HL-60/S4 treated with phorbol 12-myristate 13-acetate at 8.2 ng/mL for 4 days and 3 days (cell line): ENCODE results near the gene NUDT14.

Experiments used
- in situ Hi-C: fragments of 300-500 bp; cut with MboI; formaldehyde crosslinking; loops from 2 replicates; pipeline ENCODE4 v1.15.0; 2022; ENCODE audit warnings: low sequenced_read_pairs

NUDT14 gene

DNA sequence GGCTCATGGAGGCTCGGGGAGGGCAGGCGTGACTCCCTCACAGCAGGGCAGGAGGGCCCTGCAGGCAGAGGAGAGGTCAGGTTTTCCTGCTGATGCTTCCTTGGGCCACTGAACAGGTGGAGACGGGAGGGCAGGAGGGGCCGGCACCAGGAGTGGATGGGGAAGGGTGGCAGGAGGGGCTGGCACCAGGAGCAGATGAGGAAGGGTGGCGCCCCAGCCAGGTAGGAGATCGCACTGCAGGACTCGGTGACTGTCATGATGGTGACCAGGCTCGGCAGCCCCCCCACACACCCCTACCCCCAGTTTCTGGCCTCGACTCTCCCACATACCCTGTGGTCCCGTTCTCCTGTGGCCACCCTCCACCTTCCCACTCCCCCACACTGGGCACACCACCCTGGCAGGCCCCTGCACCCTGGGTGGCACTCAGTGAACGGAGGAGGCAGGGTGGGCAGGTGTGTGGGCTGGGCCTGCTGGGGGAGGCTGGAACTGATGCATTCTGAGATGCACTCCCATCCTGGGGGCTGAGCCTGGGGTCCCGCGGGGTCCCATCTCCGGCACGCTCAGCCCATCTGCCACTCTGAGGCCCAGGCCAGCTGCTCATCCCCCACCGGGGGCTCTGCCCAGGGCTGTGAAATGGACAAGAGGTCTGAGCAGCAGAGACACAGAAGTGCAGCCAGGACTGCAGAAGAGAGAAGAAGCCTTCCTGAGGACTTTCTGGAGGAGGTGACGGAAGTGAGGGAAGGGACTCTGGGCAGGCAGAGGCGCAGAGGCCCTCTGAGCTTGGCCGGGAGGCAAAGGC is 2.8 kb downstream of the NUDT14 start:
- in situ Hi-C loops = no loop called here

DNA sequence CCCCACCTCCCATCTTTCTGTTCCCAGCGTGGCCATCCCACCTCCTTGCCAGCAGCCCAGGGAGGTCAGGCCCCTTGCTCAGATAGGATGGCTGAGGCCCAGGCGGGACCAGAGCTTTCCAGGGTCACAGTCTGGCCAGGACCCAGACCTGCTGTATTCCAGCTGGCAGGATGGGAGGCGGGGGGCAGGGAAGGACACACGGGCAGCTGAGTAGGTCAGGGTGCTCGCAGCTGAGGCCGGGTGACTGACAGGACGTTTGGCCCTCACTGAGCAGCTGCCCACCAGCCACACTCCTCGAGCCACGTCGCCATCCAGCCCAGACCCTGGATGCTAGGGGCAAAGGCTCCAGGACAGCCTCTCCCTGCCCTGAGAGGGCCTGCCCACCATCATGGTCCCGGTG is 4.0 kb downstream of the NUDT14 start:
- in situ Hi-C loops = no loop called here

DNA sequence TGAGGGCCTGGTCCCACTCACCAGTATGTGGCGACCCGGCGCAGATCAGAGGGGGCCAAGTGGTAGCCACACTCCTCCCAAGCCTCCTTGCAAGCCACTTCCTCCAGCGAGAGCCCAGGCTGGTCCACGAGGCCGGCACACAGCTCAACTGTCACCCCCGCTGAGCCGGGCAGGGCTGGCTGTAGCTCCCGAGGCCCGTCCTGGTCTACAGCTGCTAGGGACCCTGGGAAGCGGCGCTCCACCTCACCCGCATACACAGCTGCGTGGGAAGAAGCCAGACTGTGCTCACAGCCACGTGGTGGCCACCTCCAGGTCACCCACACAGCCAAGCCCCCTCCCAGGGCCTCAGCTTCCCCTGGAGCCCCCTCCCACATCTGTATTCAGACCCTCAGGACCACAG is 4.6 kb downstream of the NUDT14 start:
- in situ Hi-C loops = no loop called here

DNA sequence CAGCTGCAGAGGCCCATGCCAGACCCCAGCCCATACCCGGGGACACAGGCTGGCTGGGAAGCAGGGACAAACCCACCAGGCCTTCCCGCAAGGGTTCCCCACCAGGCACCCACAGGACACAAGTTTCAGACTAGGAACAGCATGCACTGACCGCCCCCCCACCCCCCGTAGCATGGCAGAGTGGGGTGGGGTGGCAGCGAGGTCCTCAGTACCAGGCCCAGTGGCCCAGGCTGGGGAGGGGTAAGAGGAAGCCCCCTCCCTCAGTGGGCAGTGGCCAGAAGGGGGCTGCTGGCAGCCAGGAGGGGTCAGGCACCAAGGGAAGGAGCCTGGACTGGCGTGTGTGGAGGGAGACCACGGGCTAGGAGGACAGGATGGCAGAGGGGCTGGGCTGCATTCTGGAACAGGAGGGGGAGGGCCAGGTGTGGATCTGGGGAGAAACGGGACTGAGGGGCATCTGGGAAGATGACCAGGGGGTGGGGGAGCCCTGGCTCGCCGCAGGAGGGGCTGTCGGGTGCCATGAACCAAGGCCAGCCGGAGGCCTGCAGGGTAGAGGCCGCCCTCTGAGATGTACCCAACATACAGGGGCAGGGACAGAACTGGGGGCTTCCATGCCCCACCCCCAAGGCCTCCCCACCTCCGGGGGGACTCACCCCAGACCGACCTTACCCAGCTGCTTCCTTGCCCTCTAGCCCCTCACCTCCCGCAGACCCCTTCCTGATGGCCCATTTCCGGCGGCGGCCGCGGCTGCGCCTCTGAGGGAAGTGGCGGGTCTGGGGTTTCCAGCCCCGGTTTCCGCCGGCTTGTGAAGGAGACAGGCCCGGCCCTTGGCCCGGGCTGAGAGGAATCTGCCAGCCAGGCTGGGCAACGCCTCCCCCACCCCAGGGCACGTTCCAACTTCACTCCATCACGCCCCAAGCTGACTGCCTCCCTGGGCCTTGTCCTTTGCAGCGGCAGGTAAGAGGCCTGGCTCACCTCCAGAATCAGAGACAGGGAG is 6.9 kb downstream of the NUDT14 start:
- in situ Hi-C loops = no loop called here

DNA sequence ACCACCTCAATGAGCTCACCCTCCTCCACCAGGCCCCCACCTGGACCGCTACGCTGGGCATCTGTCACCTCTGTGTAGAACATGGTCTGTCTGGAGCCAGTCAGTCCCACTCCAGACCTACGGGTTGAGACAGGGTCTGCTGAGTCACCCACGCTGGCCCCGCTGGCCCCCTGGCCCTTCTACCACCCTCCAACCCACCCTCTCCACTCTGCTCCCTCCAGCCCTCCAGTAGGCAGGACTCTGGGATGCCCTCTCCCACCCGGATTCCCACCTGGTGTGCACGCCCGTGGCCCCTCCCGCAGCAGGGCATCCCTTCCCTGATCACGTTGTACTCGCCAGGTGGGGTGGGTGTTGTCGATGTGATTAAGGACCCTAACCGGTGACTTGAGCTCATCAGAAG is 8.0 kb downstream of the NUDT14 start:
- in situ Hi-C loops = no loop called here

DNA sequence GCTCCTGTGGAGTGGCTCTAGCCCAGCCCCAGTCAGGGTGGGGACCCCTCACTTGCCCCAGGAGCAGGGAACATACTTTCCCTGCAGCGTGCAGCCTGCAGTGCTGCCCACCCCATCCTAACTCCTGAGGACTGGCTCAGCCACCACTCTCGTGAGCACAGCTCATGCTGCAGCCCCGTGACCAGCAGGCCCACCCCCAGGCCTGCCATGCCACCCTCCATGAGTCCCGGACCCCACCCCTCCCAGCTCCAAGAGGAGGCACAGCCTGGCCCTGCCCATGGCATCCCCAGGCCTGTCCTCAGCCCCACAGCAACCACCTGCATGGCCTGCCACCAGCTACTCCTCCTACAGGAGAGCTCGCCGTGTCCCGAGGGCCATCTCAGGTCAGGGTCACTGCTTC is 8.6 kb downstream of the NUDT14 start:
- in situ Hi-C loops = no loop called here

DNA sequence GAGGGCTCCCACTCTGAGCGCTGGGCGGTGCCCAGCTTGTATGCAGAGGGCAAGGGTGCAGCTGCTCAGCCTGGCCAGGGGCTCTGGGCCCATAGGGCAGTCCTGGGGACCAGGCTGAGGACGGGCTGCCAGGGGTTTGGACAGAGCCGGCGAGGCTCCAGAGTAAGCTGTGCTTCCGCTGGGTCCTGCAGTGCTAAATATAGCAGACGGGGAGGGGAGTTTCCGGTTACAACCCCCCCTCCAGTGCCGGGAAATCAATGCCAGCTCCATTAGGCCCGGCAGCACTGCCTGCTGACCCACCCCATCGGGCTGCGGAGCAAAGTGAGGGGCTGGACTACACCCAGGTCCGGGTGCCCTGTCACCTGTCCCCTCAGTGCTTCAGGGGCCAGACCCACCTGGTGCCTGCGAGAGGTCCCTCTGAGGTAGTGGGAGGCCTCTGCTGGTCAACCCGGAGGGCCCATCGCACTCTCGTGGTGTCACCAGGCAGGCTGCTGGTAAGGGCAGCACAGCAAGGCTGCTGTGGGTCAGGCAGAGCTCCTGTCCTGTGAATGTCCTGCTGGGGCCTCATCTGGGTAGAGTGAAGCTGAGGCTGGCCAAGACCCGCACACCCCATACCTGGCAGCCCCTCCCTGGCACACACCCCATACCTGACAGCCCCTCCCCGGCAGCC is 10.0 kb downstream of the NUDT14 start:
- in situ Hi-C loops = no loop called here

DNA sequence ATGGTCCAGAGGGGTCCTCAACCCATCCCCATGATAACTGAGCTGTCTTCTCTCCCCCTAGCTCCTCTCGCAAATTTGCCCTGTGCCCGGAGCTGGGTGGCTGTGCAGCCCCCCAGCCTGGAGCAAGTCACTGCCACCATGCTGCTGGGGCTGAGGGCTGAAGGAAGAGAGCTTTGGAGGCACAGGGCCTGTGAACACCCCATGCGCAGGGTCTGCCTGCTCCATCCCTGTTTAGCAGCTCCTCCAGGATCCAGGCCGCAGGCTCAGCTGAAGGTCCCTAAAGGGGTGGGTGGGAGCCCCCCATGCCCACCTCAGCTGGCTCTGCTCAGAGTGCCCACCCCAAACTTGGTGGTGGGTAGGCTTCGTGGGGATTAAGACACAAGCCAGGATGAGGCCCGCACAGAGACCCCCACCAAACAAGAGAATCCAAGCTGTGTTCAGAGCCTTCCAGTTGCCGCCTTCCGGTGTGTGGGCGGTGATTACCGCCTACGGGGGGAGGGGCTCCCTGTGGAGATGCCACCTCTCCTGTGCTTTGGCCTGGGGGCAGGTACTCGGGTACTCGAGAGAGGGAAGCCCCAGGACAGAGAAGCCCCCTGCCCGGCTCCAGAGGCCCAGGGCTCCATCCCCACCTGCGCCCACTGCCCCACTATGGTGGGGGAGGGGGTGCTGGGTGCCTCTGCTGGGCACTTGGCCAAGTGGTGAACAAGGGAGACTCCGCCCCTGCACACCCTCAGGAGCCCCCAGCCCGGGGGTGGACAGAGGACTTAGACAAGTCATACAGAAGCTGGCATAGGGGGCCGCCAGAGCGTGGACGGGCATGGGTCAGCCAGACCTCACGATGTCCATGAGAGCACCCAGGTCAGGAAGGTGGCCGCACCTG is 11.1 kb downstream of the NUDT14 start:
- in situ Hi-C loops = no loop called here

DNA sequence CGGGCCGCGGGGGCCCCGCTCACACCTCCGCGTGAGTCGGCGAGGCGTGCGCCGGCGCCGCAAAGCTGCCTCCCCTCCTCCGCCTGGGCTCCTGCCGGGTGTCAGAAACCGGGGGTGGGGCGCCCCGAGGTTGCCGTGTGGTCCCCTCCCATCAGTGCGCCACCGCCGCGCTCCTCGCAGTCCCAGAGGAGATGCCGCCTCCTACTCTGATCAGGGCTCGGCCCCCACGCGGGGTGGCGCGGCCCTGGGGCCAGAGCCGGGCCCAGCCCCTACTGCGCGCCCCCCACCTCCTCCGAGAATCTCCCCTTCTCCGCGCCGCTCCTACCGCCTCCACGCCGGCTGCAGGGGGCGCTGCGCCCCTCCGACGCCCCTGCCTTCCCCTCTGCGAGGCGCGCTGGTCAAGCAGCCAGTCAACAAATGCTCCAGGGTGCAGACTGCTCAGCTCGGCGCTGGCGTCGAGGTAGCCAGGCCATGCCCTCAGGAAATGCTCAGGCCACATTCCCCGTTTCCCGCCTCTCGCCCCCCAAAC is 12.1 kb downstream of the NUDT14 start:
- in situ Hi-C loops = no loop called here

DNA sequence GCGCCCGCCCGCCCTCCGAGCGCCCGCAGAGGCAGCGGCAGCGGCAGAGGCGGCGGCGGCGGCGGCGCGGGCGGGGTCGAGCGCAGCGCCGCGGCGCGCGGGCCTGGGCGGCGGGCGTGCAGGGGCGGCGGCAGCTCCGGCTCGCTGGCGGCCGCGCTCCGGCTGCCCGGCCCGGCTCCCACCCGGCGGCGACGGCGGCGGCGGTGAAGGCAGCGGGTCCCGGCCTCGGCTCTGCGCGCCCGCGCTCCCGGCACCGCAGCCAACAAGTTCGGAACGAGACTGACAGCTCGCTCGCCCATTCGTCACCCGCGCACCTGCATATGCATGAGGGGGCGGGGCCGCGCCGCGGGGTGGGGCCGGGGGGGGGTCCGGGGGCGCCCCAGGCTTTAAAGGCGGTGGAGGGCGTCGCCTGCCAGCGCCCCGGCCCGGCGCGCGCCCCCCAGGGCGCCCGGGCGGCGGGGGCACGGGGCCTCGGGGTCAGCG is 12.6 kb downstream of the NUDT14 start, which contains the start of gene JAG2:
JAG2 (minus strand) TSS at position 281 of the 483 bp plus-strand sequence. CDS start 356 bp downstream, outside the sequence.
- in situ Hi-C loops = no loop called here

DNA sequence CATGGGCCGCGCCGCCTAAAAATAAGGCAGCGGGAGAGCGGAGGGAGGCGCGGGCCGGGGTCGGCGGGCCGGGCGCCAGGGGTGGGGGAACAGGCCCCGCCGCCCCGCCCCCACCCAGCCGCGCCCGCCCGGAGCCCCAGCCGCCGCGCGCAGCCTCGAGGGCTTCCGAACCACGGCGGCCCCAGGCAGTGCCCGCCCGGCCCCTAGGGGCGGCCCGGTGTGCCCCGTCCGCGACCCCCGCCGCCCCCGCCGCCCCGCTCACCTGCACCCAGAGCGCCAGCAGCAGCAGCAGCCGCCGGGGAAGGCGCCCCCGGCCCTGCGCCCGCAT is 13.1 kb downstream of the NUDT14 start:
- in situ Hi-C loops = no loop called here

DNA sequence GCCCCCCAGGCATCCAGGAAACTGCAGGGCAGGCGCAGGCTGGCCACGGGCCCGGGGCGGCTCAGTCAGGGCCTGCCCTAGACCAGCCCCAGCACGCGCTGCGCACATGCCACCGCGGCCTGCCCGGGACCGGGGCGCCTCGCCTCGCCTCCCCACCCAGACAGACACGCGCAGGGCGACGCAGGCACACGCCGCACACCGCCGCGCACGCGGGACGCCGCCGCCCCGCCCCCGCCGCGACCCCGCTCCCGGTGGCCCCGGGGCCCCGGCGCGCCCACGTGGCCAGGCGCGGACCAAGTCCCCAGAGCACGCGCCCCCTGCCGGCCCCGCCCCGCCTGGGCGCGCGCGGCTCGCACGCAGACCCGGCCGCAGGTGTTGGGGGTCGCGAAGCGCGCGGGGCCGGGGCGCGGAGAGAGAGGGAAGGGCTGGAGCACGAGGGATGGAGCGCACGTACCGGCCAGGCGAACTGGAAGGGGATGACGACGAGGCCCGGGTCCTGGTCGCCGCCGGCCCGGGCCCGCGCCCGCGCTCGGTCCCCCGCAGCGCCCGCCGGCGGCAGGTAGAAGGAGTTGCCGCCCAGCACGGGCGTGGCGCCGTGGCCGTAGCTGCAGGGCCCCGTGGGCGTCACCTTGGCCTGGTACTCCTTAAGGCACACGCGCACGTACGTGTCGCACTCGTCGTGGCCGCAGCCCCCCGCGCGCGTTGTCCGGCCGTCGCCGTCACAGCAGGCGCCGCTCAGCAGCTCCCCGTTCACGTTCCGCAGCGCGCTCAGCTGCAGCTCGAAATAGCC is 13.6 kb downstream of the NUDT14 start:
- in situ Hi-C loops = no loop called here

DNA sequence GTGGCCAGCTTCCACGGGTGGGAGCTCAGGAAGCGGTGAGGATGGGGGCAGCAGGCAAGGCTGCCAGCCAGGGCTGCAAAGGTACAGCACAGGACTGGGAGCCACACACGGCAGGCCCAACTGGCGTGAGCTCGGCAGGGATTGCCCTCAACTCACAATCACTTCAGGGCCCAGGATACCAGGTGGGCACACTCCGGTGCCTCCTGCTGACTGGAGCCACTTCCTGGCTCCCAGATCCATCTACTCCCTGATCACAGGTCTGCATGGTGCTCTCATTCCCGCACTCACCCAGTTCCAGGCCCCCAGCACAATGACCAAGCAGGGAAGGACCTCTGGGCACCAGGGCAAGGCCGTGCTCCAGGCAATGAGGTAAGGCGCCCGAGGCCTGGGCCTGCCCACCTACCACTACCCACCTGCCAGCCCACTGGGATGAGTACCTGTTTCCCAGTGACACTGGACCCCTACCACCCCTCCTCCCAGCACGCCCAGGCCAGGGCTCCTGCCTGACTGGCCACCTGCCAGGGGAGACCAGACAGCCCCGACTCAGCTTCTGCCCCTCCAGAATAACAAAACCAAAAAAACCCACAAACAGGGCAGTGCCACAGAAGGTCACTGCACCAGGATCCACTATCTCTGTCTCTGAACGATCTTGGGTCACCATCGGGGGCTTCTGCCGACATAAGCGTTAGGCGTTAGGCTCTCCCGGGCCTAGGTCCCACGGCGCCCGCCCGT is 14.4 kb downstream of the NUDT14 start:
- in situ Hi-C loops = no loop called here

DNA sequence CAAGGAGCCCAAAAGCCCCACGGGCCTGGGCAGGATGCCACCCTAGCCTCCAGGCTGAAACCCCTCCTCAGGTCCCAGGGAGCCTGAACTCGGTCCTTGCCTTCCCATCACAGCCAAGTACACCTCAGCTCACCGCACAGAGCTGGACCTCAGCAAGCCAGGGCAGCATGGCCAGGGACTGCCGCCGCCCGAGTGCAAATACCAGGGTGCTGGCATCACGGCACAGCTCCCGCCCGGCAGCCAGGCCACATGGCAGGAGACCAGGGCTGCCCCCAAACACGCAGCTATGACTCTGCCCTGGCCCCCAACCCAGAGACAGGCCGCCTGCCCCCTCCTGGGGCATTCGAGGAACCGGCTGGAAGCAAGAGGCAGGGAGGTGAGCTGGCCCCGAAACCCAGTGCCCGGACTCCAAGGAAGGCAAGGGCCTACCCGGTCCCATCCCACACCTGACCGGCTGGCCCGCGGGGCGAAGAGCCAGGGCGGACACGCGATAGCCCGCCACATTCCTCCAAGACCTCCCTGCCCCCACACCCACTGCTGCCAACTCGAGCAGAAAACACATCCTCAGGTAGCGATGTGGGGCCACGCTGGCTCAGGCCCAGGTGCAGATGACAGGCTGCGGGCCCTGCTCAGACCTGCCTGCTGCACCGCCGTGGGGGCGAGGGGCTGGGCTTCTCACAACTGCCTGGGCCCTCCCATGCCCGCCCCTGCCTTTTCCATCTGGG is 15.2 kb downstream of the NUDT14 start:
- in situ Hi-C loops = no loop called here

DNA sequence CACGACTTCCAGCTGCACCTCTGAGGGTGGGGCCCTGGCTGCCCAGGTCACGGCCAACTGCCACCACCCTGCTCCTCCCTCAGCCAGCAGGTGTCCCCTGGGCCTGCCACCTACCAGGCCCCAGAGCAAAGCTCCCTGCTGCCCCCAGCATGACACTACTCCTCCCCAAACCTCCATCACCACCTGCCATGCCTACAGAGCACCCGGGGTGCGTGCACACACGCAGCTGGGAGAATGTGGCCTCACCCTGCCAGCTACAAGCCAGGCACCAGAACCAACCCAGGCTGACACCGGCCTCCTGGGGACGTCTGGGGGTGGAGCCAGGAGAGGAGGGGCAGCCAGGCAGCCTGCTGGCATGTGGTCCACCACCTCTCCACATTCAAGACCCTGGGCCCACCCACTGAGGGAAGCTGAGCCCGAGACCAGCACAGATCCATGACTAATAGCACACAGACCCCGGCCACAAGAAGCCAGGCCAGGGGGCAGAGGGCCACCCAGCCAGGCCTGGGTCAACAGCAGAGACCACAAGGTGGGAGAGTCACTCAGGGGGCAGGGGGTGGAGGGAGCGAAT is 15.9 kb downstream of the NUDT14 start:
- in situ Hi-C loops = no loop called here

DNA sequence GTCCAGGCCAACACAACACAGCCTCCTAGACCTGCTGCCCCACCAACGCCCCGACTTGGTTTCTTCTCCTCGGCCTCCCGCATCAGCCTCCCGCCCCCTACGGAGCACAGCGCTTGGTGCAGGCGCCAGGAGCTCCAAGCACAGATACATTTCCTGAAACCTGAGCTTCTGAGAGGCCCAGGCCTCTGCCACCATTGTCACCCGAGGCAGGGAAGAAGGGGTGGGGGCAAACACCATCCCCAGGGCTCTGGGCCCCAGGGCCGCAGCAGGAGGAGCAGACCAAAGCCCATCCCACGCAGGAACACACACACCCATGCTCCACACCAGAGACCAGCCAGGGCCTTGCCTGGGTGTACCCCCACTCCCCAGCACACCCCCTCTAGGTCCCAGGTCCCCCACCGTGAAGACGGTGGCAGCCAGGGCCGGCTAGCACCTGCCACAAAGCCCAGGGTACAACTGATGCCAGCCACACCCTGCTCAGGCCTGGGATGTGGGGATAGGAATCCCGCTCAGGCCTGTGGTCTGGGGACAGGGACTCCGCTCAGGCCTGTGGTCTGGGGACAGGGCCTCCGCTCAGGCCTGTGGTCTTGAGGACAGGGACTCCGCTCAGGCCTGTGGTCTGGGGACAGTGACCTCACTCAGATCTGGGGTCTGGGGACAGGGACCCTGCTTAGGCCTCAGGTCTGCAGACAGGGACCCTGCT is 17.9 kb downstream of the NUDT14 start:
- in situ Hi-C loops = no loop called here

DNA sequence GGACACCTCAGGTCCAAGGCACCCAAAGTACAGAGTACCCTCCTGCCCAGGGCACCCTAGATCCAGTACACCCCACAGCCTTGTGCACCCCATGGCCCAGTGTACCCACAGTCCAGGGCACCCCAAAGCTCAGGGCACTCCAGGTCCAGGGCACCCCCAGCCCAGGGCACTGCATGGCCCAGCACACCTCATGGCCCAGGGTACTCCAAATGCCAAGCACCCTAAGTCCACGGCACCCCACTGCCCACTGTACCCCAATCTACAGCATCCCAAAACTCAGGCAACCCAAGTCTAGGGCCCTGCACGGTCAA is 18.5 kb downstream of the NUDT14 start:
- in situ Hi-C loops = no loop called here
